DMS153 treated with DMSO at 0.1 percent for 48 hours (cell line): ENCODE measurements around the gene SNX17.

Source experiments
- DNase-seq: peaks from one replicate; lab custom pipeline; 2025; ENCODE audit not compliant: unreplicated experiment; lab: John Stamatoyannopoulos, UW

The SNX17 gene

GRCh38 chr2:27362678-27363420 is 7.6 kb upstream of the SNX17 start:
- no peak for DNase-seq

DNA sequence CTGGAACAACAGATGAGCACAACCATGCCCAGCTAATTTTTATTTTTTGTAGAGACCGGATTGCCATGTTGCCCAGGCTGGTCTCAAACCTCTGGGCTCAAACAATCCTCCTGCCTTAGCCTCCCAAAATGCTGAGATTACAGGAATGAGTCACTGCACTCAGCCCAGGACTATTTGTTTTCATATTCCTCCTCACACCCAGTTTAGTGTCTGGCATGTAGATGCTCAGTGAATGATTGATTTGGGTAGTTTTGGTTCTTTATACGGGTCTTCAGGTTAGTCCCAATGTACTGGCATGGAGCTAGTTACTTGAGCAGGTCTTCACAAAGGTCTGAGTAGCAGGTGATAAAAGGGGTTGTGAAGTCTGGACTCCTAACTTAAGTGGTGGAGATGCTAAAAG is 6.5 kb upstream of the SNX17 start:
- no peak for DNase-seq

DNA sequence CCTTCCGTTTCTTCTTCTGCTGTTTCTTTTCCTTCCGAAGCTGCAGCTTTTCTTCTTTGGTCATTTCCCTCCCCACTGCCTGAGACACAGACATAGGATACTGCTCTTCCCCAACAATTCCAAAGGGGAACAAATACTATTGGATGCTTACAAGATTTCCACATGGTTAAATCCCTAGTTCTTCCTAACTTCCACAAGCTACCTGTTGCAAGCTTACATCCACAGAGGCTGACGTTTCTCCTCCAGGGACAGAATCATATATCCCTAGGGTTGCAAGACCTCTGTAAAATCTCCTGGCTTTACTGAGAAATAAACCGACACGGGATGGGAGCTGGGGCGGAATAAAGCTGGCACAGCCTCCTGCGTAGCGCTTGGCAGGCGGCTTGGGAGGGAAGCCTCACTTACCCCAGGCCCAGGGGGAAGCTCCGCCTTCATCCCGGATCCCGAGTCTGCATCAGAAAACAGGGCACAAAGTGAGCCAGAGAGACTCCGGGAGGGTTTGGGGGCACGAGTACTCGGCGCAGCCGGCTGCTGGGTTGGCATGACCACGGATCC is 868 bp upstream of the SNX17 start:
- no peak for DNase-seq

DNA sequence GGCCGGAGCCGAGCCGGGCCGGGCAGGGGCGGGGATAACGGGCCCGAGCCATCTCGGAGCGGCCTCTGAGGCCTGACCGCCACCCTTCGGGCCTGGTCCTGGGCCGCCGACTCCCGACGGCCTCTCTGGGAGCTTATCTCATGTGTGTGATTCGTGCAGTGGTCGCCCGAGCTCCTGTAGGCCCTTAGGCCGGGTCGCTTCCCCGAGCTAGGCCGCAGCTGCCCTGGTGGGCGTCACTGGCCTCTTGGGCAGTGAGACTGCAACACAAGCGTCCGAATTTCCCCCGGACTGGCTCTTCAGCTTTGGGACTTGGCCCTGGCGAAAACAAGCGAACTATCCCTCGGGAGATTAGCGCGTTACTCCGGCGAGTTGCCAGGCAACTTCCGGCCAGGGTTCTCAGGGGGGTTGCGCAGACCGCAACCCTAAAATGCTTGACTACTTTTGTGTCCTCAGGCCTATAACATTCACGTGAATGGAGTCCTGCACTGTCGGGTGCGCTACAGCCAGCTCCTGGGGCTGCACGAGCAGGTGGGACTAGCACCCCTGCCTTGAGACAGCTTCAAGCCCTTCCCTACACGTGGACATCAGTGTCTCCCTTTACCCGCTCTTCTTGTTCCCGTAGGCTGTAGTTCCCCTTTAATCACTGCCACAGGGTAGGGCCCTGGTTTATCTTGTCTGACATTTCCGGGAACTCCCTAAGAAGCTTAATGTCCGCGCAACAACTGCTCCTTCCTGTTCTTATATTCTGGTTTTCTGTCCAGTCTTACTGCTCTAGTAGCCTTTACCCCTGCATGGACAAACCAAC is 602 bp downstream of the SNX17 start:
- no peak for DNase-seq

DNA sequence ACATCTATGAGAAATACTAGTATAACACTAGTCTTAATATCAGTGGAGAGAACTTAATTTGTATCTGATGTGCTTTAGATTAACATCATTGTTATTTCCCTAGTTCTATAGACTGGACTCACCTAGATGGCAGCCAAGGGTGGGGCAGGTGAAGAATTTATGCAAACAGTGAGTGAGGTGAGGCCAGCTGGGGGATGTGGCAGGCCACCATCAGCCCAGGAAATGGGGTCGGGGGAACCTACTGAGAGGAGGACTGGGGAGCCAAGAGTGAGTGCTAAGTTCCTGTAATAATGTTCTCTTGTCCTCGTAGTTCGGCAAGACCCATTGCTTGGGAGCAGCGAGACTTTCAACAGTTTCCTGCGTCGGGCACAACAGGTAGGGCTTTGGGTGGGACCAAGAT is 2.5 kb downstream of the SNX17 start:
- DNase-seq = no peak

- DNase-seq = no peak
Observed at GRCh38 chr2:27373567-27373966, 3.2 kb downstream of the SNX17 start.

GRCh38 chr2:27375513-27376099 is 5.2 kb downstream of the SNX17 start:
- no peak for DNase-seq

DNA sequence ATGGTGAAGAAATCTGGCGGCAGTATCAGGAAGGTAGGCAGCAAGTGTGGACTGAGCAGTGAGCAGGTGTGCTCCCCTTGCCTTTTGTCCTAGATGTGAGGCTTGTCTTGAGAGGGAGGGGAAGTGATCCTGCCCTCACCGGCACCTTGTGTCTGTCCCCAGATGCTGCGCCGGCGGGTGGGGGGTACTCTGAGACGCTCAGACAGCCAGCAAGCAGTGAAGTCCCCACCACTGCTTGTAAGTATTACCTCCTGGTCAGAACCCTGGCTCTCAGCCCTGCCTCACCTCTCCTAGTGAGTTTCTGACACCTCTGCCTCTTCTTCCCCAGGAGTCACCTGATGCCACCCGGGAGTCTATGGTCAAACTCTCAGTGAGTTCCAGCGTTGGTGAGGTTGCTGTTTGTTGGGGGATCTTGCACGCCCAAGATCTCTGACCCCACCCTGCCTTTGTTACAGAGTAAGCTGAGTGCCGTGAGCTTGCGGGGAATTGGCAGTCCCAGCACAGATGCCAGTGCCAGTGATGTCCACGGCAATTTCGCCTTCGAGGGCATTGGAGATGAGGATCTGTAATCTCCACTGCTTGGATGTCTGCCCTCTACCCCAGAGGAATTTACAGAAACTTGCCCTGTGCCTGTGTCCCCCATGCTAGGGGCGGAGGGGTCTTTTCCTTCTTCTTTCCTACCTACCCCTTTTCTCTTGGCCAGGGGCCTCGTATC is 5.9 kb downstream of the SNX17 start:
- no peak for DNase-seq

DNA sequence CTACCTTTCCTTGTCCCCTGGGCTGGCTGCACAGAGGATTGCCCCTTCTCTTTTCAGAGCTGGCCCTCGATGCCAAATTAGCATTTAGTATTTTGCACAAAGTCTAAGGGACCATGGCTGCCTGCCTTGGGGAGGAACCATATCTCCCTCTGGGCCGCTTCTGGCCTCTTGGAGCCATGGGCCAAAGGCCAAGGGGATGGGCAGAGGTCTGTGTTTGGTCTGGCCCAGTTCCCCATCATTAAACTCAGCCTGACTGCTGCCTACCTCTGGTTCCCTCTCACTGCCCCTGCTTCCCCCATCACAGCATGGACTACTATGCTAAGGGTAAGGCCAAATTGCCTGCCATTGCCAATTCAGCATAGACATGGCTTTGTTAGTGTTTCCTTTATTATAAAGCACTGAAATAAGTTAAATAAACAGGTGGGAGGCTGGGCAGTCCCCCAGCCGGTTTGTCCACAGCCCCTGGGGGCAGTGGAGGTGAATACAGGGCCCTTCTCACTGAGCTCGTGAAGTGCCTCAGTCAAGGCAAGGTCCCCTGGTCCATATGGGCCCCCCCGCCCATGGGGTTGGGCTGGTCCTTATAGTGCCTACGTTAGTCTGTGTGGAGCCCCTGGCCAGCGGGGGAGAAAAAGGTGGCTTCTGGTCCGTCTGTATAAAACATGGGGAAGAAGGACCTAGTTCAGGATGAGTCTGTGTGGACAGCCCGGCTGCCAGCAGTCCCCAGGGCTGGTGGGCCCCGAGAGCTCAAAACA is 6.6 kb downstream of the SNX17 start:
- no peak for DNase-seq

DNA sequence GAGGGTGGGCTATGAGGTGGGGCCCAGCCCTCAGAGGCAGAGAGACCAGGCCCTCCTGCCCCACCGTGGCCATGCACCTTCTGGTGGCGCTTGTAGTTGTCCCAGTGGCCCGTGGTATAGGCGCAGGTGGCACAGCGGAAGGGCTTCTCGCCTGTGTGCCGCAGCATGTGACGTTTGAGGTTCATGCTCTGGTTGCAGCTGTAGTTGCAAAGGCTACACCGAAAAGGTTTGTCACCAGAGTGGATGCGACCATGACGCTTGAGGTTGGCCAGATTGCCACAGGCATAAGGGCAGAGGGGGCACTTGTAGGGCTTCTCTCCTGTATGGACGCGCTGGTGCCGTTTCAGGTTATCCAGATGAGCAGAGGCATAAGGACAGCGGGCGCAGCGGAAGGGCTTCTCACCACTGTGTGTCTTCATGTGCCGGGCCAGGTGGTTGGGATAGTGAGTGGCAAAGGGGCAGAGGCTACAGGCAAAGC is 7.2 kb downstream of the SNX17 start:
- DNase-seq = no peak

DNA sequence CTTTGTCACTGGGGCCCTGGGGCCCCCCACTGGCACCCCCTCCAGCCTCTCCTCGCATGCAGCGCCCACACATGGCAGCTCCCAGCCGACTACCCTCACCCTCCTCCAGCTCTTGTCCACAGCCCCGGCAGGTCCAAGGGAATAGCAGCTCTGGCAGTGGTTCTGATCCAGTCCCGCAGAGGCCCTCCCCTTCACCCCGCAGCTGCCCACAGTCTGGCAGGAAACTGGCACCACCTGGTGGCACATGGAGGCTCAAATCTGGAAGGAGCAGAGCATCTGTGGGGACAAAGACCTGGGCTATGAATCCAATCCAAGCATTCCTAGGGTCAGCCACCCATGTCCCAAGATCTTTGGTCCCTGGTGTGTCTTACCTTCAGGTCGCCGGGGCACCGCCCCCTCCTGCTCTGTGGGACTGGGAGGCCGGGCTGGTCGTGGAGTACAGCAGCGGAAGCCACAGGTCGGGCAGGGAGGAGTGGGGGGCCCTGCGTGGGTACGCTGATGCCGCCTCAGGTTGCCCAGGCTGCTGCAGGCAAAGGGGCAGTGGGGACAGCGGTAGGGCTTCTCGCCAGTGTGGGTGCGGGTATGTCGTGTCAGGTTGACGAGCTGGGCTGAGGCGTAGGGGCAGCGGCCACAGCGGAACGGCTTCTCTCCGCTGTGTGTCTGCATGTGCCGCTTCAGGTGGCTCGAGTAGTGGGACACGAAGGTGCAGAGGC is 7.8 kb downstream of the SNX17 start:
- no peak for DNase-seq

DNA sequence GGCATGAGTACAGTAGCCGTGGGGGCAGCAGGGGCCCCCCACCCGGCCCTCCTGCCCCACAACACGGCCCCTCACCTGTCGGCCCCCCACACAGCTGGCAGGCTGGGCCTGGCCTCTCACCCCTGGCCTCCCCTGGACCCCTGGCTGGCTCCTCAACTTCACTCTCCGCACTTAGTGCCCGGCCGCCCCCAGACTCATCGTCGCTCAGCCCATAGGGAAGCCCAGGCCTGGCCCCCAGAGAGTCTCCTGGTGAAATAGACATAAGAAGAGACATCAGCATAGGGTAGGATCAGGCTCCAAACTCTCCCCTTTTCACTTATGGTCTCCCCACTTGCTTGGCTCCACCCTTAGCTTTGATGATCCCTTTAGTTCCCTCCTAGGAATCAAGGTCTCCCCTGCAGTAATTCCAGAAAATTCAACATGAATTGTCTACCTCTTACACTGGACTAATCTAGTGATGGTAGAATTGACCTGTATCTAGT is 8.4 kb downstream of the SNX17 start:
- DNase-seq = no peak

- DNase-seq = no peak
Observed at GRCh38 chr2:27379383-27379835, 9.0 kb downstream of the SNX17 start.

GRCh38 chr2:27379836-27380625 is 9.6 kb downstream of the SNX17 start:
- no peak for DNase-seq

DNA sequence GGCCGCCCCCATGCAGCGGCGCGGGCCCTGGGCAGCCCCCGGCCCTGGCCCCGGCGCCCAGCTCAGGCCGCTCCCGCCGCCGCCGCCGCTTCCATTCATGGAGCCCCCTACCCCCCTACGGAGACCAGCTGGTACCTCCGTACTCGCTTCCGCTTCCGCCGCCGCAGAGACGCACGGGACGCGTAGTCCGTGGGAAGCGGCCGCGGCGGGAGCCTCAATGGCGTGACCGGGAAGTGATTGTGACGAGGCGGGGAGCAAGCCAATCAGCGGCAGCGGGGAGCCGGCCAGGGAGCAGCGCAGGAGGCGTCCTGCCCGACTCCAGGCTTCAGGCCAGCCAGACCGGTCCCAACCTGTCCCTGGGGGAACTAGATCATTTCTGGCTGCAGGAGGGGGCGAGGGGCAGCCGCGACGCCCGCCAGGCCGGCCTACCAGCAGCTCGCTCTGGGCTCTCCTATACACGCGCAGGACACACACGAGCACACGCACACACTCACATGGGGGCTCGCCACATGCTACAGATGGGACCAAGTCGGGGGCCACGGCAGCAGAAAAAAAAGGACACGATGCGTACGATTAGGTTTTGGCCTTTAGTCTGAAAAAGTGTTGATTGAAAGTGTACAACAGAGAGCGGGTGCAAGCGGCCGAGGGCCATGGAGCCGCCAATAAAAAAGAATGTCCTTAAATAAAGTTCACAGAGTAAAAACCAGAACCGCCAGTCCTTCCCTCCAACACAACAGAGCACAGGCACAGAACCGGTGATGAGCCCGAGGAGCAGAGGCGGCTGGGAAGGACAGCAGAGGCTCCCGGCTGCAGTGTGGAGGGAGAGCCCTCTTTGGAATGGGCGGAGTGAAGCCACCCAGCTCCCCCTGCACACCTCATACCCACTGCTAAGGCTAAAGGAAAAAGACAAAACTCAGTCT is 10.5 kb downstream of the SNX17 start, which contains the start of gene ZNF513:
Gene ZNF513, minus strand, starts transcription at position 109 of the 920 bp plus-strand sequence. CDS start 208 bp downstream, outside the sequence.
- DNase-seq = peak; percentile 93

DNA sequence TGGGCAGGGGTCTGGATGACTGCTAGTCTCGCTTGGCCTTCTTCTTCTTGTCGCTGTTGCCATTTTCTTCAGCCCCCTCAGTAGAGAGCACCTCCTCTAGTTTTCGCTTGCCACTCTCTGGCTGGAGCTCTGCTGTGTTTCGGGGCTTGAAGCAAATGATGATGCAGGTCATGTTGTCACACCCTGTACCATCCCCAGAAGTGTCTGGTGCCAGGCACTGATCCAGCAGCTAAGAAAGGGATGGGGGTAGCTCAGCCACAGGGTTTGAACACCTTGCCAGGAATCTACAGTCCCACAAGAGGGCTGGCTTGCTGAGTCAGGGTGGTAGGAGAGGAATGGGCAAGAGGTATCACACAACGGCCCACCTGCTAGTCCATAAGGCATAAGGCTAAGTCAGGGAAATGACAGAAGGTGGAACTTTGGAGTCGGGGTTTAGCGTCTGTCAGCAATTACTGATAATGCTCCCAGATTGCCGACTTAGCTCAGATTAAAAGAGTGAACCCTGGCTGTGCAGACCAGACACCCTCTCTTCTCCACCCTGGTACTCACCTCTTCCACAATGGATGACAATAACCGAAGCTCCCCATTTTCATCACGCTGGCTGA is 11.3 kb downstream of the SNX17 start:
- DNase-seq = no peak
